ENCODE measurements around the gene AUTS2. TPM values are rescaled to one million over a fixed set of nuclear protein-coding genes. Genes with fewer than 3 reads are reported as not detected.
A peak's percentile ranks its signal among the peaks of the same experiment; 100 is the strongest.

AUTS2 gene
- total and polyA plus RNA-seq, 5 donors = 7.0 to 15.4 (median 10.6) TPM

DNA sequence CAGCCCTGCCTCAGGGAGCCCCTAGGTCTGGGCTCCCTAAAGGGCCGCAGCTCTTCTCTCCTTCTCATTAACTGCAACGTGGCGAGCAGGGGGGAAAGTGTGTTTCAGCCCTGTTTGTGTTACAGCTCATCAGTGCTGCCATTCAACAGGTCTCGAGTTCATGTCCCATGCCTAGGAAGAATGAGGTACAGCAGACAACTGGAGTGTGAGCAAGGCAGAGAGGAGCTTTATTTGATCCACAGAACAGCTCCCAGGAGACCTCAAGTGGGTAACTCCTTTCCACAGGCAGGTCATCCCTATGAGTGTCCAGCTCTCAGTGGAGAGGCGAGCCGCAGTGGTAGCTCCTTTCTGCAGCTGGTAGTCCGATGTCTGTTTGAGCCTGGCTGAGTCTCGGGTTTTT lies 313.1 kb downstream of the AUTS2 start:
- intact Hi-C loops (cut with DNase I) = no loop called here
- Histone ChIP-seq H3K4me1 (ENCODE audit: control insufficient read depth, insufficient read depth, low read length) (no peaks in the 10 kb centered on the region), H3K27ac (ENCODE audit: low read length) (no peak overlapping the region), H3K4me3 (ENCODE audit: low read length) (no peak overlapping the region), H3K9me3 (ENCODE audit: control insufficient read depth, low read length) (no peaks in the 10 kb centered on the region), H3K27me3 (ENCODE audit: control insufficient read depth, insufficient read depth) (no peaks in the 10 kb centered on the region)
- DNase-seq (no peak), ATAC-seq (no peak)
- WGBS = 98% methylated on average over 8 of the region's 8 CpGs

- WGBS = 92% methylated on average over 6 of the region's 6 CpGs
- no peak for DNase-seq
- Histone ChIP-seq H3K4me3 (ENCODE audit: low read length) (no peak overlapping the region), H3K4me1 (ENCODE audit: control insufficient read depth, insufficient read depth, low read length) (no peaks in the 10 kb centered on the region), H3K27ac (ENCODE audit: low read length) (no peak overlapping the region), H3K9me3 (ENCODE audit: control insufficient read depth, low read length) (no peaks in the 10 kb centered on the region), H3K27me3 (ENCODE audit: control insufficient read depth, insufficient read depth) (no peaks in the 10 kb centered on the region)
- ATAC-seq = no peak
- intact Hi-C loops (cut with DNase I) = no loop called here
Observed at GRCh38 chr7:69912141-69912540, 313.9 kb downstream of the AUTS2 start.

DNA sequence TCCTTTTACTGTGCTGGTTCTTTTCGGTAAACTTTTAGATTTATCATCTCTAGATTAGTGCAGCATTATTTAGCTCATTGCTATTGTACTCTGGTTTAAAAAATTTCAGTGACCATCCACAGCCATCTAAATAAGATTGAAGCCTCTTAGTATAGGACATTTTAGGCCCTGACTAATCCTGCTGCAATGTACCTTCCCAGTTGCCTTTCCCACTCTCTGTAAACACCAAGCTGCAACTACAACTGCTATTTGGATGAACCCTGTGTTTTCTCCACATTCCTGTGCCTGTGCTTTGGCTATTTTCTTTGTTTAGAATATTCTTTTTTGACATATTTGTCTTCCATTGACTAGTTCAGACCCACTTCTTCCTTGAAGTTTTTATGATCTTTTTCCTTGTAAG lies 314.6 kb downstream of the AUTS2 start:
- Histone ChIP-seq H3K9me3 (ENCODE audit: control insufficient read depth, low read length) (no peaks in the 10 kb centered on the region), H3K4me3 (ENCODE audit: low read length) (no peak overlapping the region), H3K27me3 (ENCODE audit: control insufficient read depth, insufficient read depth) (no peaks in the 10 kb centered on the region), H3K27ac (ENCODE audit: low read length) (no peak overlapping the region), H3K4me1 (ENCODE audit: control insufficient read depth, insufficient read depth, low read length) (no peaks in the 10 kb centered on the region)
- ATAC-seq (no peak), DNase-seq (no peak)
- WGBS = 70% methylated on average over 1 of the region's 1 CpG
- intact Hi-C loops (cut with DNase I) = no loop called here

DNA sequence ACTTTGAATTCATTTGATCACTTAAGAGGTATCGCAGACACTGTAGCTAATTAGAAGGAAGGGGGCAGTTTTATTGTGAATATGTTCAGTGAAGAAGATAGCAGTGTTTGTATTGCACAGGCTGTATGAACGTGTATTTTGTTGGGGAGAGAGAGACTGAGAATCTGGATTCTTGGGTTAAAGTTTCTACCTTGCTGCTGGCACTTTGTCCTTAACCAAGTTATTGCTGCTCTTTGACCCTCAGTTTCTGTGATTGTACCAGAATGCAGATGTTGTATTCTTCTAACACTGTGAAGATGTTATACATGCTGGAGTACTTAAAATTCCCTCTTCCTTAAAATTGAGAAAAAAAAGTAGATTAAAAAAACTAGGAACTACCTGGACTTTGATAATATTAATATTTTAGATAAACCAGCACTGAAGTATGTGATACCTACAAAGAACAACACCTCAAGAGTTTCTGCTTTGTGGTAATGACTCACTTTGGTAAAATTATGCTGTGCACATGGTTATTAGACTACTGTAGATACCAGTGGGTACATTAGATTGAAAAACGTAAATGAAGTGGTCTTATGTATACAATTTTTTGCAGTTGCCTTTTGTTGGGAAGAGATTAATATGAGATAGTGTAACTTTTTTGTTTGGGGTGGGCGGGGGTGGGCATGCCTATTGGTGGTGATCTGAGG lies 321.3 kb downstream of the AUTS2 start:
- Histone ChIP-seq H3K27ac (ENCODE audit: low read length) (no peak overlapping the region), H3K9me3 (ENCODE audit: control insufficient read depth, low read length) (no peaks in the 10 kb centered on the region), H3K4me1 (ENCODE audit: control insufficient read depth, insufficient read depth, low read length) (no peaks in the 10 kb centered on the region), H3K27me3 (ENCODE audit: control insufficient read depth, insufficient read depth) (no peaks in the 10 kb centered on the region), H3K4me3 (ENCODE audit: low read length) (no peak overlapping the region)
- ATAC-seq = no peak
- no peak for DNase-seq
- 93% methylated on average over 4 of the region's 4 CpGs for WGBS
- intact Hi-C loops (cut with DNase I) = no loop called here

- ATAC-seq = no peak
- 63% methylated on average over 3 of the region's 3 CpGs for WGBS
- no peaks in the 10 kb centered on the region for H3K9me3 ChIP-seq (ENCODE audit: control insufficient read depth, low read length)
- no peak for DNase-seq
- no peaks in the 10 kb centered on the region for H3K27me3 ChIP-seq (ENCODE audit: control insufficient read depth, insufficient read depth)
- H3K4me3 ChIP-seq (ENCODE audit: low read length) = no peak overlapping the region
- no peak overlapping the region for H3K27ac ChIP-seq (ENCODE audit: low read length)
- intact Hi-C loops (cut with DNase I) = no loop called here
- H3K4me1 ChIP-seq (ENCODE audit: control insufficient read depth, insufficient read depth, low read length) = no peaks in the 10 kb centered on the region
Observed at GRCh38 chr7:69920797-69921196, 322.5 kb downstream of the AUTS2 start.

DNA sequence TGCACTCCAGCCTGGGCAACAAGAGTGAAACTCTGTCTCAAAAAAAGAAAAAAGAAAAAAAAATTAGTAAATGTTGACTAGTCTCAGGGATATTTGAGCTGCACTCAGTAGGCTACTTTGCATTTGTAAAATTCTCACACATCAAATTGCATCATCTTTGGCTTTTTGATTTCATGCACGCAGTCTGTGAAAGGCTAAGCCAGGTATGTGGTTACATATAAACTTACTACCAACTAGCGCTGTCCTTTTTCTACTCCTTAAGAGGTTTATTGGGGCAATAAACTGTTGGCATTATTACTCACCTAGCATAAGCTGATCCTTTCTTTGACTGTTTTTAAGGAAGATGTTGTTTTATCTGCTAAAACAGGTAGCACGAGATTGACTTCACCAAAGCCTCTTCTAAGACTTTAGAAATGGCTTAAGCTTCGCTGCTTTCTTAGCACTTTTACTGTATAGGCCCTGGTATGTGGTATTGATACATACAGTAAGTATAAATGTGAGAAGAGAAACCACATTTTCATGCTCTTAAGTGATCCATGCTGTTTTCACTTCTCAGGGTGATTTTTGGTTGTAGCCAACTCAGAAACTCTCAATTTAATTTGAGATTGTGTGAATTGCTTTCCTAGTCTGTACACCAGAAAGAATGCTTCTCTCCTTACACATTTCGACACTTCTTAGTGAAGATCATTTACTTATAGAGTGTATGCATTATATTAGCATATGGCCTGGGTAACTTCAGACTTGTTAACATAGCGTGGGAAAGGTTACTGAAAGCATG lies 323.9 kb downstream of the AUTS2 start:
- 95% methylated on average over 6 of the region's 6 CpGs for WGBS
- intact Hi-C loops (cut with DNase I) = no loop called here
- Histone ChIP-seq H3K4me3 (ENCODE audit: low read length) (no peak overlapping the region), H3K27ac (ENCODE audit: low read length) (no peak overlapping the region), H3K27me3 (ENCODE audit: control insufficient read depth, insufficient read depth) (no peaks in the 10 kb centered on the region), H3K9me3 (ENCODE audit: control insufficient read depth, low read length) (no peaks in the 10 kb centered on the region), H3K4me1 (ENCODE audit: control insufficient read depth, insufficient read depth, low read length) (no peaks in the 10 kb centered on the region)
- DNase-seq (no peak), ATAC-seq (no peak)

DNA sequence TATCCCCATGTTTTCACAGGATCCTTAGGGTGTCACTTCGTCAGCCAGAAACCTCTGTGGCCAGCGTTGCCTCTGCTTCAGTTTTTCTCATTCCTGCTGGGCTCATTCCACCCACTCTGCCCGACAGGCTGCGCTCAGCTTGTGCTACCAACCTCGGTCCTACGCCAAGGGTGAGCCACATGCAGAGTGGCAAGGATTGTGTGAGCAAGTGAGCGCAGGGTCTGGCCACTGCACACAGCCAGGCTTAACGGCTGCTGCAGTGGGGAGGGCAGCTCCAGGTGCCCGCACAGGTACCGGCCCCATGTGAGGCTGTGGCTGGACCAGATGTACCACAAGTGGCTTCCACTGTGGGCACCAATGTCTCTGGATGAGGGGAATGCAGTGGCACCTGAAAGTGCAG lies 329.2 kb downstream of the AUTS2 start:
- ATAC-seq (no peak), DNase-seq (peak in 1 of 3 donors; percentile 27)
- no peaks in the 10 kb centered on the region for H3K4me1 ChIP-seq (ENCODE audit: control insufficient read depth, insufficient read depth, low read length)
- H3K4me3 ChIP-seq (ENCODE audit: low read length) = no peak overlapping the region
- H3K9me3 ChIP-seq (ENCODE audit: control insufficient read depth, low read length) = no peaks in the 10 kb centered on the region
- 98% methylated on average over 10 of the region's 10 CpGs for whole genome bisulfite sequencing
- H3K27me3 ChIP-seq (ENCODE audit: control insufficient read depth, insufficient read depth) = no peaks in the 10 kb centered on the region
- intact Hi-C loops (cut with DNase I) = no loop called here
- no peak overlapping the region for H3K27ac ChIP-seq (ENCODE audit: low read length)

- Histone ChIP-seq H3K4me3 (ENCODE audit: low read length) (no peak overlapping the region), H3K4me1 (ENCODE audit: control insufficient read depth, insufficient read depth, low read length) (no peaks in the 10 kb centered on the region), H3K9me3 (ENCODE audit: control insufficient read depth, low read length) (no peaks in the 10 kb centered on the region), H3K27me3 (ENCODE audit: control insufficient read depth, insufficient read depth) (no peaks in the 10 kb centered on the region), H3K27ac (ENCODE audit: low read length) (no peak overlapping the region)
- intact Hi-C loops (cut with DNase I) = no loop called here
- WGBS = 97% methylated on average over 7 of the region's 7 CpGs
- ATAC-seq (no peak), DNase-seq (no peak)
Observed at GRCh38 chr7:69928621-69929020, 330.3 kb downstream of the AUTS2 start.

GRCh38 chr7:69929622-69930021 lies 331.3 kb downstream of the AUTS2 start:
- Histone ChIP-seq H3K9me3 (ENCODE audit: control insufficient read depth, low read length) (no peaks in the 10 kb centered on the region), H3K27ac (ENCODE audit: low read length) (no peak overlapping the region), H3K4me3 (ENCODE audit: low read length) (no peak overlapping the region), H3K4me1 (ENCODE audit: control insufficient read depth, insufficient read depth, low read length) (no peaks in the 10 kb centered on the region), H3K27me3 (ENCODE audit: control insufficient read depth, insufficient read depth) (no peaks in the 10 kb centered on the region)
- DNase-seq = no peak
- intact Hi-C loops (cut with DNase I) = no loop called here
- no peak for ATAC-seq
- WGBS = 93% methylated on average over 2 of the region's 2 CpGs

- intact Hi-C loops (cut with DNase I) = no loop called here
- no peaks in the 10 kb centered on the region for H3K4me1 ChIP-seq (ENCODE audit: control insufficient read depth, insufficient read depth, low read length)
- H3K27ac ChIP-seq (ENCODE audit: low read length) = no peak overlapping the region
- H3K9me3 ChIP-seq (ENCODE audit: control insufficient read depth, low read length) = no peaks in the 10 kb centered on the region
- 62% methylated on average over 2 of the region's 2 CpGs for whole genome bisulfite sequencing
- DNase-seq (peak in 1 of 3 donors; percentile 37), ATAC-seq (peak; percentile 41 to 43)
- H3K27me3 ChIP-seq (ENCODE audit: control insufficient read depth, insufficient read depth) = no peaks in the 10 kb centered on the region
- no peak overlapping the region for H3K4me3 ChIP-seq (ENCODE audit: low read length)
Observed at GRCh38 chr7:69932034-69932628, 333.9 kb downstream of the AUTS2 start.

DNA sequence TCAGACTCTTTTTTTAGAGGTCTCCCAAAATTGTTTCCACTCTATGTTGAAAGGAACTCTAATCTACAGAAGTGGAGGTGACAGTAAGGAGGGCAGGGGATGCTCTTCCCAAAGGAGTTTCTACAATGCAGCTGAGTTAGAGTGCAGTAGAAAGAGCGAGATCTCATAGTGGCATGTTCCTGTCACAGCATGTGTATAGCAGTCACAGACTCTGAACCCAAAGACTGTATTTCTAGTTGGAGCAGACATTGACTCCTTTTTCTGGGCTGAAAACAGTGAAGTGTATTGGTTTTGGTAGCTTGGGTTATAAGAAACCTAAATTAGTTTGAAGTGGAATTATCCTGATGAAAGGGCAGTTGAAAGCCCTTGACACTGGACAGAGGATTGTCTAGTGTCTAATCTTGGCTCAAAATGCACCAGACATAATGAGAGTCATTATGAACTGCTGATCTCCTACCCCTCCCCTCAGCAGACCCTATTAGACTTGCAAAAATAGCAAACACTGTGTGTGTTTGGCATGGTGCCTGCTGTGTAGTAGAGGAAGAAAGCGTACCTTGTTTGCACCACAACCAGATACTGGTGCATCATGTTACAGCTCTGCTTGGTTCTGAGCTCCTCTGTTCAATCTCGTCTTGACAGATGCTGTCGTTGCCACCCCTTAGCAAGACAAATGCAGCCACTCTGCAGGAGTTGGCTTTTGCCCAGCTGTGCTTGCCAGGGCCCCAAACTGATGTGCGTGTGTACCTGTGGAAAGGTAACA lies 336.0 kb downstream of the AUTS2 start:
- Histone ChIP-seq H3K4me1 (ENCODE audit: control insufficient read depth, insufficient read depth, low read length) (no peaks in the 10 kb centered on the region), H3K27ac (ENCODE audit: low read length) (no peak overlapping the region), H3K27me3 (ENCODE audit: control insufficient read depth, insufficient read depth) (no peaks in the 10 kb centered on the region), H3K4me3 (ENCODE audit: low read length) (no peak overlapping the region), H3K9me3 (ENCODE audit: control insufficient read depth, low read length) (no peaks in the 10 kb centered on the region)
- ATAC-seq (peak in 1 of 2 donors; percentile 38), DNase-seq (no peak)
- intact Hi-C loops (cut with DNase I) = no loop called here
- WGBS = 69% methylated on average over 5 of the region's 5 CpGs

Measured in right cardiac atrium (tissue), 5 donors.